ENCODE data around the gene SNHG17. TPM values are rescaled to one million over a fixed set of nuclear protein-coding genes. Genes with fewer than 3 reads are reported as not detected.
"Not testable (repeated sequence)": the region's sequence is repeated elsewhere in the genome, so short reads cannot be mapped to it uniquely, and the experiment has no call there.

The SNHG17 gene
- total RNA-seq, 4 donors from 2014 or later, result 45.6 to 72.5 (median 57.9) TPM

GRCh38 chr20:38437796-38438195 lies 2.7 kb upstream of the SNHG17 start:
- H3K9me3 ChIP-seq, result no peaks in the 10 kb centered on the region
- WGBS, result 69% methylated on average over 5 of the region's 6 CpGs
- DNase-seq (ENCODE audit: low spot score in 2 of 2), result no peak
- no peak overlapping the region for H3K4me3 ChIP-seq
- H3K4me1 ChIP-seq, result peaks cover 24% of the 10 kb centered on the region
- TF ChIP-seq EP300 (IDR thresholded peaks at IDR 0.05) (no peak), POLR2AphosphoS5 (IDR thresholded peaks at IDR 0.05) (no peak), POLR2A (IDR thresholded peaks at IDR 0.05) (no peak), CTCF (IDR thresholded peaks at IDR 0.05) (no peak)
- H3K27me3 ChIP-seq, result peaks cover 2% of the 10 kb centered on the region
- H3K36me3 ChIP-seq, result peaks cover 9% of the 10 kb centered on the region
- no peak overlapping the region for H3K27ac ChIP-seq

DNA sequence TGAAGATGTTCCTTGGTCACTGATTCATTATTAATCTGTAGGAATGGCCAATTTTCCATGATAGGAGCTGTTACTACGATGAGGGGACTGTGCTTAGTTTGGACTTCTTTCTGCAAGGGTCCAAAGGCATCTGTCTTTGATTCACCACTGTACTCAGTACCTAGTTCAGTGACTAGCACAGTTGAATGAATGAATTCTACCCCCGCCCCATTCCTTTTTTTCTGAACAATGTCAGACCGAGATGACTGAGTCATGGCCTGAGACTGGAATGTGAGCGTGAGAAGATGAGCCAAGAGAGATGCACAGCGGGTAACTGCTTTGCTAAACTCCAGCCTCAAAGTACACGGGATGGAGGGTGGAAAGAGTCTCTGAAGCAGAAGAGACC lies 419 bp upstream of the SNHG17 start:
- WGBS, result 54% methylated on average over 6 of the region's 6 CpGs
- DNase-seq (ENCODE audit: low spot score in 2 of 2), result no peak
- peaks cover 29% of the 10 kb centered on the region for H3K4me1 ChIP-seq
- H3K27ac ChIP-seq, result no peak overlapping the region
- no peak overlapping the region for H3K4me3 ChIP-seq
- H3K9me3 ChIP-seq, result no peaks in the 10 kb centered on the region
- peaks cover 31% of the 10 kb centered on the region for H3K36me3 ChIP-seq
- TF ChIP-seq POLR2A (IDR thresholded peaks at IDR 0.05) (no peak), POLR2AphosphoS5 (IDR thresholded peaks at IDR 0.05) (no peak), CTCF (IDR thresholded peaks at IDR 0.05) (no peak)
- peaks cover 2% of the 10 kb centered on the region for H3K27me3 ChIP-seq

DNA sequence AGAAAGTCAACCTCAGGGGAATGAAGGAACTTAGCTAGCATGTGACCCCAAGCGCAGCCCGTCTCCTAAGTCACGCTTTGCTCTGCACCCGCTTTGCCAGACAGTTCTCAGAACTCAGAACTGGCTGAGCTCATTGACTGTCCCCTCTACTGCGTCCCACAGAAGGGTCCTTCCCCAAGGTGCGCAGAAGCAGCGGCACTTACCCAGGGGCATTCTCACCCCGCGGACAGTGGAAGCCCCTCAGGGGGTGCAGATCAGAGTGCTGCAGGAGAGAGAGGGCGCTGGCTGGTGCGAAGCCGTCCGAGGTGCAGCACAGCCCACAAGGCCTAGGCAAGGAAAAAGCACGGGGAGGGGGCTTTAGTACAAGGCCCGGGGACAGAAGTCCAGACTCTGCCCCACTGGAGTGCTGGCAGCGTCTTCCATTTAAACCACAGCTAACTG lies 807 bp downstream of the SNHG17 start:
- Histone ChIP-seq H3K4me1 (peaks cover 29% of the 10 kb centered on the region), H3K9me3 (no peaks in the 10 kb centered on the region), H3K36me3 (peaks cover 43% of the 10 kb centered on the region), H3K27me3 (peaks cover 2% of the 10 kb centered on the region), H3K27ac (peak overlapping the region; percentile 89), H3K4me3 (peak overlapping the region; percentile 87)
- WGBS, result 4% methylated on average over 11 of the region's 16 CpGs
- no peak for TF ChIP-seq POLR2A (IDR thresholded peaks at IDR 0.05)
- TF ChIP-seq CTCF (IDR thresholded peaks at IDR 0.05), result no peak
- TF ChIP-seq EP300 (IDR thresholded peaks at IDR 0.05), result no peak
- TF ChIP-seq POLR2AphosphoS5 (IDR thresholded peaks at IDR 0.05), result no peak
- DNase-seq (ENCODE audit: low spot score in 2 of 2), result no peak

GRCh38 chr20:38433304-38433972 lies 1.7 kb downstream of the SNHG17 start:
- TF ChIP-seq POLR2AphosphoS5 (IDR thresholded peaks at IDR 0.05), result no peak
- no peak for TF ChIP-seq CTCF (IDR thresholded peaks at IDR 0.05)
- TF ChIP-seq POLR2A (IDR thresholded peaks at IDR 0.05), result no peak
- no peak for TF ChIP-seq EP300 (IDR thresholded peaks at IDR 0.05)
- Histone ChIP-seq H3K4me3 (peak overlapping the region; percentile 87), H3K4me1 (peaks cover 29% of the 10 kb centered on the region), H3K36me3 (peaks cover 52% of the 10 kb centered on the region), H3K9me3 (no peaks in the 10 kb centered on the region), H3K27me3 (no peaks in the 10 kb centered on the region), H3K27ac (no peak overlapping the region)
- 92% methylated on average over 9 of the region's 9 CpGs for WGBS
- no peak for DNase-seq (ENCODE audit: low spot score in 2 of 2)

DNA sequence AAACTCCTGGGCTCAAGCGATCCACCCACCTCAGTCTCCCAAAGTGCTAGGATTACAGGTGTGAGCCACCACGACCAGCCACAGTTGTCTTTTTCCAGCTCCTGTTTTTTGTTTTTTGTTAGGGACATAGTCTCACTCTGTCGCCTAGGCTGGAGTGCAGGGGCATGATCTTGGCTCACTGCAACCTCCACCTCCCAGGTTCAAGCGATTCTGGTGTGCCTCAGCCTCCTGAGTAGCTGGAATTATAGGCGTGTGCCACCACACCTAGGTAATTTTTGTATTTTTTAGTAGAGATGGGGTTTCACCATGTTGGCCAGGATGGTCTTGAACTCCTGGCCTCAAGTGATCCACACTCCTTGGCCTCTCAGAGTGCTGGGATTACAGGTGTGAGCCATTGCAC lies 2.3 kb downstream of the SNHG17 start:
- H3K4me1 ChIP-seq, result peaks cover 31% of the 10 kb centered on the region
- WGBS, result 97% methylated on average over 5 of the region's 5 CpGs
- not testable (repeated sequence) for DNase-seq (ENCODE audit: low spot score in 2 of 2); H3K27me3 ChIP-seq; H3K27ac ChIP-seq; H3K4me3 ChIP-seq; H3K9me3 ChIP-seq
- peaks cover 58% of the 10 kb centered on the region for H3K36me3 ChIP-seq

GRCh38 chr20:38432292-38432691 lies 2.8 kb downstream of the SNHG17 start:
- TF ChIP-seq POLR2A (IDR thresholded peaks at IDR 0.05) (no peak), POLR2AphosphoS5 (IDR thresholded peaks at IDR 0.05) (no peak), CTCF (IDR thresholded peaks at IDR 0.05) (no peak), EP300 (IDR thresholded peaks at IDR 0.05) (no peak)
- H3K27ac ChIP-seq, result no peak overlapping the region
- H3K4me1 ChIP-seq, result peaks cover 31% of the 10 kb centered on the region
- DNase-seq (ENCODE audit: low spot score in 2 of 2), result no peak
- no peaks in the 10 kb centered on the region for H3K9me3 ChIP-seq
- H3K4me3 ChIP-seq, result no peak overlapping the region
- no peaks in the 10 kb centered on the region for H3K27me3 ChIP-seq
- WGBS, result 98% methylated on average over 6 of the region's 6 CpGs
- peaks cover 64% of the 10 kb centered on the region for H3K36me3 ChIP-seq
